ENCODE results near the gene ST14.

DNA sequence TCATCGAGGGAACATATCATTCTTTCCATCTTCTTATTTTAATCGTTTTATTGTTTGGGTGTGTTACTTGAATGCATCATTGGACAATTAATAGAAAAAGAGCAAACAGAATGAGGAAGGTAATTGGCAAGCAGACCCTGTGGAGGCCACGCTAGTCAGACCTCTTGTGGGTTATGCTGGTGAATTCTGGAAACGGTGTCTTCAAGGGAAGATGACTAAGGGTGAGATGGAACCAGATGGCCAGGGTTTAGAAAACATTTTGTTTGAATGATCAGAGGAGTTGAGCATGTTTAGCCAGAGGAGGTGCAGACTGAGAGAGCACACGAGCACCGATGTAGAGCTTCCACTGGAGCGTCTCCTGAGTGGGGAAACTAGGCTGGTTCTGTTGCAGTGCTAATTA, 8.5 kb downstream of the ST14 start:
- TF ChIP-seq POLR2A (IDR thresholded peaks at IDR 0.05; ENCODE audit: low read depth, low read length) (no peak), POLR2AphosphoS5 (IDR thresholded peaks at IDR 0.05; ENCODE audit: low read depth, low read length) (no peak), TAF1 (IDR thresholded peaks at IDR 0.05; ENCODE audit: borderline replicate concordance, low read depth, low read length) (no peak)
